Measurements from ENCODE around the gene PBXIP1. TPM values are rescaled to one million over a fixed set of nuclear protein-coding genes. Genes with fewer than 3 reads are reported as not detected.

The PBXIP1 gene
- total and polyA plus RNA-seq, 2 of the 13 experiments (the other 11 are each of a cell fraction or from before 2014, with no cell fraction given): 16.3 to 31.9 TPM

GRCh38 chr1:155003766-155004351, 48.0 kb upstream of the PBXIP1 start (continued):
- peak; percentile 17; the same call in 1 of the 2 replicates for TF ChIP-seq MNT (IDR thresholded peaks at IDR 0.05)
- TF ChIP-seq WIZ (CRISPR knock-in tag; IDR thresholded peaks at IDR 0.05): no peak
- TF ChIP-seq, protein P1, sequence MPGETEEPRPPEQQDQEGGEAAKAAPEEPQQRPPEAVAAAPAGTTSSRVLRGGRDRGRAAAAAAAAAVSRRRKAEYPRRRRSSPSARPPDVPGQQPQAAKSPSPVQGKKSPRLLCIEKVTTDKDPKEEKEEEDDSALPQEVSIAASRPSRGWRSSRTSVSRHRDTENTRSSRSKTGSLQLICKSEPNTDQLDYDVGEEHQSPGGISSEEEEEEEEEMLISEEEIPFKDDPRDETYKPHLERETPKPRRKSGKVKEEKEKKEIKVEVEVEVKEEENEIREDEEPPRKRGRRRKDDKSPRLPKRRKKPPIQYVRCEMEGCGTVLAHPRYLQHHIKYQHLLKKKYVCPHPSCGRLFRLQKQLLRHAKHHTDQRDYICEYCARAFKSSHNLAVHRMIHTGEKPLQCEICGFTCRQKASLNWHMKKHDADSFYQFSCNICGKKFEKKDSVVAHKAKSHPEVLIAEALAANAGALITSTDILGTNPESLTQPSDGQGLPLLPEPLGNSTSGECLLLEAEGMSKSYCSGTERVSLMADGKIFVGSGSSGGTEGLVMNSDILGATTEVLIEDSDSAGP (CRISPR knock-in tag; IDR thresholded peaks at IDR 0.05; ENCODE audit: borderline replicate concordance): no peak
- no peak for TF ChIP-seq MLLT10 (CRISPR knock-in tag; IDR thresholded peaks at IDR 0.05)
- TF ChIP-seq ZFP82 (CRISPR knock-in tag; IDR thresholded peaks at IDR 0.05; ENCODE audit: borderline replicate concordance): no peak
- TF ChIP-seq, protein P2, sequence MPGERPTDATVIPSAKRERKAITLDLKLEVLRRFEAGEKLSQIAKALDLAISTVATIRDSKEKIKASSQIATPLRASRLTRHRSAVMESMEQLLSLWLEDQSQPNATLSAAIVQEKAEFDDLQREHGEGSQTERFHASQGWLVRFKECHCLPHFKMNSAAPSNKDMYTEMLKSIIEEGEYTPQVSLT (CRISPR knock-in tag; IDR thresholded peaks at IDR 0.05; ENCODE audit: borderline replicate concordance, low read depth): no peak
- 0 out of 2 replicates have a peak, but pooled peaks have one; percentile 6 for TF ChIP-seq ZNF878 (CRISPR knock-in tag; IDR thresholded peaks at IDR 0.05)
- TF ChIP-seq ZNF780A (CRISPR knock-in tag; IDR thresholded peaks at IDR 0.05): 0 out of 2 replicates have a peak, but pooled peaks have one; percentile 45
- TF ChIP-seq MLX (CRISPR knock-in tag; IDR thresholded peaks at IDR 0.05): peak; percentile 55; the same call in 1 of the 2 replicates
- TF ChIP-seq CC2D1A (CRISPR knock-in tag; IDR thresholded peaks at IDR 0.05): no peak
- TF ChIP-seq ISL2 (CRISPR knock-in tag; IDR thresholded peaks at IDR 0.05): 0 out of 2 replicates have a peak, but pooled peaks have one; percentile 33
- no peak for TF ChIP-seq ZNF251 (CRISPR knock-in tag; IDR thresholded peaks at IDR 0.05)
- 0 out of 2 replicates have a peak, but pooled peaks have one; percentile 34 for TF ChIP-seq FOXA3 (CRISPR knock-in tag; IDR thresholded peaks at IDR 0.05)
- no peak for TF ChIP-seq CENPT (CRISPR knock-in tag; IDR thresholded peaks at IDR 0.05; ENCODE audit: low read depth)
- TF ChIP-seq ARID5B (CRISPR knock-in tag; IDR thresholded peaks at IDR 0.05): peak; percentile 29; the same call in 1 of the 2 replicates
- 0 out of 2 replicates have a peak, but pooled peaks have one; percentile 54 for TF ChIP-seq ZBTB20 (CRISPR knock-in tag; IDR thresholded peaks at IDR 0.05; ENCODE audit: borderline replicate concordance, low read depth)
- TF ChIP-seq NFKBIZ (CRISPR knock-in tag; IDR thresholded peaks at IDR 0.05): no peak
- TF ChIP-seq PLSCR1 (CRISPR knock-in tag; IDR thresholded peaks at IDR 0.05; ENCODE audit: borderline replicate concordance): no peak
